Effector memory CD4-positive, alpha-beta T cell (primary cell): Measurements from ENCODE around the gene FOXN1.

Experiments used
- DNase-seq, 3 donors: peaks; one replicate each; pipeline ENCODE4 v3.0.0-alpha.2; 2020
- H3K27ac ChIP-seq: 2 replicates; pipeline ENCODE4 v1.7.0; 2013; ENCODE audit warnings: mild to moderate bottlenecking, low read length, moderate library complexity; ENCODE audit not compliant: insufficient read depth, poor library complexity, severe bottlenecking
- H3K27me3 ChIP-seq: replicated peaks from 2 replicates; pipeline ENCODE4 v1.7.0; 2013; ENCODE audit warnings: mild to moderate bottlenecking, low read length; ENCODE audit not compliant: insufficient read depth, control insufficient read depth, poor library complexity, severe bottlenecking
- H3K36me3 ChIP-seq: 2 replicates; pipeline ENCODE4 v1.7.0; 2013; ENCODE audit warnings: mild to moderate bottlenecking, low read length, moderate library complexity; ENCODE audit not compliant: control insufficient read depth, insufficient read depth
- H3K4me1 ChIP-seq: 2 replicates; pipeline ENCODE4 v1.7.0; 2013; ENCODE audit warnings: low read length, mild to moderate bottlenecking; ENCODE audit not compliant: control insufficient read depth, insufficient read depth, poor library complexity, severe bottlenecking
- H3K4me3 ChIP-seq: 2 replicates; pipeline ENCODE4 v1.7.0; 2013; ENCODE audit warnings: low read length, low read depth, mild to moderate bottlenecking; ENCODE audit not compliant: insufficient read depth, poor library complexity, severe bottlenecking
- H3K9me3 ChIP-seq: 2 replicates; pipeline ENCODE4 v1.7.0; 2013; ENCODE audit warnings: mild to moderate bottlenecking, low read length, moderate library complexity; ENCODE audit not compliant: control insufficient read depth

Gene FOXN1

GRCh38 chr17:28532050-28532960, 26.2 kb downstream of the FOXN1 start:
- no peak for DNase-seq
- H3K9me3 ChIP-seq = no peaks in the 10 kb centered on the region
- H3K27me3 ChIP-seq = no peaks in the 10 kb centered on the region
- no peaks in the 10 kb centered on the region for H3K4me1 ChIP-seq
- no peak overlapping the region for H3K4me3 ChIP-seq
- H3K36me3 ChIP-seq = no peaks in the 10 kb centered on the region
- no peak overlapping the region for H3K27ac ChIP-seq

GRCh38 chr17:28533091-28533807, 27.1 kb downstream of the FOXN1 start:
- Histone ChIP-seq H3K4me1 (no peaks in the 10 kb centered on the region), H3K27me3 (no peaks in the 10 kb centered on the region), H3K9me3 (no peaks in the 10 kb centered on the region), H3K4me3 (no peak overlapping the region), H3K36me3 (no peaks in the 10 kb centered on the region), H3K27ac (no peak overlapping the region)
- no peak for DNase-seq

GRCh38 chr17:28534740-28535375, 28.7 kb downstream of the FOXN1 start:
- no peak for DNase-seq
- Histone ChIP-seq H3K4me1 (no peaks in the 10 kb centered on the region), H3K27me3 (no peaks in the 10 kb centered on the region), H3K27ac (no peak overlapping the region), H3K36me3 (no peaks in the 10 kb centered on the region), H3K4me3 (no peak overlapping the region), H3K9me3 (no peaks in the 10 kb centered on the region)

DNA sequence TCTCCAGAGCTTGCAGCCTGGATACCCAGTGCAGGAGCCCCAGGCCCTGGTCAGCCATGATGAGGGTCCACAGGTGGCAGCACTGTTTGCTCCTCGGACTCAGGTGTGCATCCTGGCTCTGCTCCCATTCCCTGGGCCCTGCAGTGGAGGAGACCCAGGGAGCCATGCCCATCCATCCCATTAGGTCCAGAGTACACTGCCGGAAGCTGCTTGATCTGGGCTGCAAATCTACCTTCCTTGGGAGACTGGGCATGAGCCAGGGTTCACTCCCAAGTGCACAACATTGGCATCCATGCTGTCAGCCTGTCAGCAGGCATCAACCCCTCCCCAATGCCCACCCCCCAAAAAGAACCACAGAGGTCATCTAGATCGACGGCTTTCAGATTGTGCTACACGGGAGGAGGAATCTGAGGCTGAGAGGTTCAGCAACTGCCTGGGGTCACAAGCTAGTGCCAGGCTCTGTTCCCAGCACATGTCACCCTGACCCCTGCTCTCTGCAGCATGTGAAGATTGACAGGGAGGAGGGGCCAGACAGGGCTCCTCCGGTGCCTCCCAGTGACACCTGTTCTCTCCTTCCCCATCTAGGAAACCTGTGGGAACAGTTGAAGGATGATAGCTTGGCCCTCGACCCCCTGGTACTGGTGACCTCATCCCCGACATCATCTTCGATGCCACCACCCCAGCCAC, 30.5 kb downstream of the FOXN1 start:
- no peaks in the 10 kb centered on the region for H3K9me3 ChIP-seq
- H3K27ac ChIP-seq = no peak overlapping the region
- no peaks in the 10 kb centered on the region for H3K4me1 ChIP-seq
- no peaks in the 10 kb centered on the region for H3K27me3 ChIP-seq
- no peak overlapping the region for H3K4me3 ChIP-seq
- no peaks in the 10 kb centered on the region for H3K36me3 ChIP-seq
- no peak for DNase-seq

DNA sequence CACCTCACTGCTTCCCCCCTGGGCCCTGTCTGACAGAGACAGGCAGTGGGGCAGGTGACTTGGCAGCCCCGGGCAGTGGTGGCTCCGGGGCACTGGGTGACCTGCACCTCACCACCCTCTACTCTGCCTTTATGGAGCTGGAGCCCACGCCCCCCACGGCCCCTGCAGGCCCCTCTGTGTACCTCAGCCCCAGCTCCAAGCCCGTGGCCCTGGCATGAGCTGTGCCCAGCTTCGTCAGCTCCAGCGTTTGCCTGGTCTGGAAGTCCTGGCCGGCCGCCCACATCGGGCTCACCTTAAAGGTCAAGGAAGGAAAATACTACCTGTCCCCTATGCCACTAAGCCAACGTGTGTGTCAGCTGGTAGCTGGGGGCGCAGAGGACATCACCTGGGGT, 31.1 kb downstream of the FOXN1 start:
- H3K27ac ChIP-seq = no peak overlapping the region
- no peaks in the 10 kb centered on the region for H3K9me3 ChIP-seq
- no peaks in the 10 kb centered on the region for H3K4me1 ChIP-seq
- H3K36me3 ChIP-seq = no peaks in the 10 kb centered on the region
- DNase-seq = no peak
- no peaks in the 10 kb centered on the region for H3K27me3 ChIP-seq
- no peak overlapping the region for H3K4me3 ChIP-seq

GRCh38 chr17:28538296-28538895, 32.2 kb downstream of the FOXN1 start:
- Histone ChIP-seq H3K36me3 (no peaks in the 10 kb centered on the region), H3K4me1 (no peaks in the 10 kb centered on the region), H3K27me3 (no peaks in the 10 kb centered on the region), H3K4me3 (no peak overlapping the region), H3K9me3 (no peaks in the 10 kb centered on the region), H3K27ac (no peak overlapping the region)
- DNase-seq = no peak

GRCh38 chr17:28540231-28540630, 34.1 kb downstream of the FOXN1 start:
- no peak overlapping the region for H3K27ac ChIP-seq
- H3K9me3 ChIP-seq = no peaks in the 10 kb centered on the region
- no peaks in the 10 kb centered on the region for H3K4me1 ChIP-seq
- H3K27me3 ChIP-seq = no peaks in the 10 kb centered on the region
- H3K36me3 ChIP-seq = no peaks in the 10 kb centered on the region
- no peak overlapping the region for H3K4me3 ChIP-seq
- no peak for DNase-seq

DNA sequence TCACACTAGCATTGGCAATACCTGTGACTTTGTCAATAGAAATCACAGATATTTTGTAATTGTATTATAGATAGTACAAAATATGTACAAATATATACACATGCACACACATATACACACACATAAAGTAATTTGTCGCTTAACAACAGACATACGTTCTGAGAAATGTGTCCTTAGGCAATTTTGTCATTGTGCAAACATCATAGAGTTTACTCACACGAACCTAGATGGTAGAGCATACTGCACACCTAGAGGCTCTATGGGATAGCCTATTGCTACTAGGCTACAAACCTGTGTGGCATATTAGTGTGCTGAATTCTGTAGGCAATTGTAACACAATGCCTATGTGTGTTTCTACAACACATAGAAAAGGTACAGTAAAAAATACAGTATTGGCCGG, 35.3 kb downstream of the FOXN1 start:
- DNase-seq = no peak
- no peak overlapping the region for H3K27ac ChIP-seq
- no peak overlapping the region for H3K4me3 ChIP-seq
- H3K9me3 ChIP-seq = no peaks in the 10 kb centered on the region
- no peaks in the 10 kb centered on the region for H3K36me3 ChIP-seq
- H3K27me3 ChIP-seq = no peaks in the 10 kb centered on the region
- H3K4me1 ChIP-seq = no peaks in the 10 kb centered on the region

DNA sequence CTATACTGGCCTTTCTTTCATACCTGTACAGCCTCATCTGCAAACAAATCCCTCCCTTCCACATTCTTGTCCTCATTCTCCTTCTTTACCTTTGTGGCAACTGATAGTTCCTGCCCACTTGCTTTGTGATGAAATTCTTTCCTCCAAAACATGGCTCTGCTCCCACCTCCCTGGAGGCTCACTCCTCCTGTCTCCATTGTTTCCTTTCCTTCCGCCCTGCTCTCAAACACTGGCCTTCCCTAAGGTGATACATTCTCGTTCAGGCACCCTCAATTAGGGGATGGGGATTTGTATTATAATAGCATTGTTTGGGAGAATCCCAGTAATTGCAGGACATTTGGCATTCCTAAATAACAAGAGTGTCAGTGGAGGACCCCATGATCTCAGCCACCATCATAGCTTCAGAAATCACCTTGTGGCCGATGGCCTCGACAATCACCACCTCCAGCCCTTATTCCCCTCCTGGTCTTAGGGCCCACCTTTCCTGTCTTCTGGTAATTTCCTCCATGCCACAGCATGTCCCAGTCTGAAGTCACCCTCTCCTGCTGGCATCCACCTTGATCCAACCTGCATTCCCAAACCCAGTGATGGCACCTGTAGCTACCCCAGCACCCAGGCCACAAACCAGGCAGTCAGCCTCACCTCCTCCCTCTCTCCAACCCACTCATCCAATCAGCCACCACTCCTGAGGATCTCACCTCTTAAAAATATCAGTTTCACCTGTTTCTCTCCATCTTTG, 38.4 kb downstream of the FOXN1 start:
- Histone ChIP-seq H3K27ac (no peak overlapping the region), H3K36me3 (peaks cover 12% of the 10 kb centered on the region), H3K27me3 (no peaks in the 10 kb centered on the region), H3K9me3 (no peaks in the 10 kb centered on the region), H3K4me1 (peaks cover 17% of the 10 kb centered on the region), H3K4me3 (no peak overlapping the region)
- no peak for DNase-seq
